PFSK-1 (cell line): Measurements from ENCODE around the gene KRTAP6-3.

ENCODE experiments used
- FOXP2 ChIP-seq: optimal IDR thresholded peaks from 2 replicates; pipeline ENCODE3; 2011; ENCODE audit warnings: borderline replicate concordance, control low read depth, inconsistent platforms; ENCODE audit not compliant: insufficient read depth; ENCODE audit errors: extremely low read length, extremely low read depth
- POLR2AphosphoS5 ChIP-seq: IDR thresholded peaks from 2 replicates; pipeline ENCODE4 v1.6.1; 2012; ENCODE audit warnings: low read depth, mild to moderate bottlenecking, control low read depth, low read length, moderate library complexity
- REST ChIP-seq, 2 experiments: IDR thresholded peaks; 2 replicates each; pipeline versions ENCODE4 v1.6.1 to v1.8.0; 2011 to 2012; ENCODE audit warnings: low read depth in 2 of 2, low read length in 2 of 2, control low read depth in 1 of 2, inconsistent platforms in 1 of 2, mild to moderate bottlenecking in 1 of 2, moderate library complexity in 1 of 2; ENCODE audit not compliant: insufficient read depth in 1 of 2
- SIN3A ChIP-seq: IDR thresholded peaks from 2 replicates; pipeline ENCODE4 v1.6.1; 2012; ENCODE audit warnings: mild to moderate bottlenecking, low read length, moderate library complexity, borderline replicate concordance; ENCODE audit not compliant: insufficient read depth
- TAF1 ChIP-seq: IDR thresholded peaks from 2 replicates; pipeline ENCODE4 v1.6.1; 2012; ENCODE audit warnings: low read length, control low read depth, borderline replicate concordance; ENCODE audit not compliant: insufficient read depth

- TF ChIP-seq TAF1 = no peak
- no peak for TF ChIP-seq POLR2AphosphoS5
- no peak for TF ChIP-seq REST (IDR thresholded peaks at IDR 0.05; ENCODE audit: insufficient read depth in 1 of 2, low read depth in 2 of 2, low read length in 2 of 2)
- no peak for TF ChIP-seq FOXP2
- TF ChIP-seq SIN3A = no peak
These were observed at the start of gene KRTAP6-3 for GRCh38 chr21:30592140-30592539.
